Peyer's patch (tissue), 4 donors: ENCODE measurements around the gene GPR107. TPM values are rescaled to one million over a fixed set of nuclear protein-coding genes. Genes with fewer than 3 reads are reported as not detected.

ENCODE experiments used
- DNase-seq, 3 donors: peaks; one replicate each; pipeline ENCODE4 v3.0.0-alpha.2; 2017 to 2019
- H3K27ac ChIP-seq, 4 donors: fragments of 200-600 bp; sonication (generic); one replicate each; pipeline ENCODE4 v1.5.1; 2016 to 2019
- H3K27me3 ChIP-seq, 2 donors: fragments of 200-600 bp; sonication (generic); one replicate each; pipeline ENCODE4 v1.5.1; 2019
- H3K36me3 ChIP-seq, 3 donors: fragments of 200-600 bp; sonication (generic); one replicate each; pipeline ENCODE4 v1.5.1; 2016 to 2019
- H3K4me1 ChIP-seq, 4 donors: fragments of 200-600 bp; sonication (generic); one replicate each; pipeline ENCODE4 v1.5.1; 2016 to 2019
- H3K4me3 ChIP-seq, 4 donors: fragments of 200-600 bp; sonication (generic); 1 replicate in 3 of 4; 2 replicates in 1 of 4; pipeline ENCODE4 v1.5.1; 2016 to 2019; ENCODE audit warnings: mild to moderate bottlenecking in 1 of 4
- H3K9me3 ChIP-seq, 4 donors: fragments of 200-600 bp; sonication (generic); one replicate each; pipeline ENCODE4 v1.5.1; 2016 to 2019; ENCODE audit warnings: mild to moderate bottlenecking in 1 of 4
- CTCF ChIP-seq, 6 experiments: fragments of 450-650 bp in 4 of 6; fragments of 200-600 bp in 2 of 6; sonication (generic) in 1 of 6; IDR thresholded peaks; one replicate each; pipeline ENCODE4 v1.5.1; 2017 to 2019; ENCODE audit warnings: antibody characterized with exemption in 6 of 6, mild to moderate bottlenecking in 3 of 6, moderate library complexity in 1 of 6
- POLR2A ChIP-seq, 2 donors: fragments of 450-650 bp; IDR thresholded peaks; one replicate each; pipeline ENCODE4 v1.5.1; 2017; ENCODE audit warnings: antibody characterized with exemption in 2 of 2, mild to moderate bottlenecking in 2 of 2, moderate library complexity in 2 of 2
- total RNA-seq, 4 donors: library from RNA; depleted of rRNA; stranded (reverse); fragments of >200 nt; gene quantifications; one replicate each; pipeline ENCODE4 v1.1.0, GENCODE V29; 2016

Gene GPR107
- total RNA-seq, 4 donors from 2014 or later: 16.6 to 29.0 (median 22.3) TPM

GRCh38 chr9:130110166-130110565 lies 56.5 kb downstream of the GPR107 start:
- peaks cover 0 to 46% (median 0%) of the 10 kb centered on the region in 3 donors for H3K36me3 ChIP-seq
- H3K9me3 ChIP-seq: no peaks in the 10 kb centered on the region
- DNase-seq: no peak
- TF ChIP-seq CTCF (IDR thresholded peaks at IDR 0.05): no peak
- TF ChIP-seq POLR2A (IDR thresholded peaks at IDR 0.05): no peak
- H3K27me3 ChIP-seq: no peaks in the 10 kb centered on the region
- H3K4me3 ChIP-seq: no peak overlapping the region
- H3K4me1 ChIP-seq: no peaks in the 10 kb centered on the region
- no peak overlapping the region for H3K27ac ChIP-seq

GRCh38 chr9:130110596-130111021 lies 56.9 kb downstream of the GPR107 start:
- no peak overlapping the region for H3K4me3 ChIP-seq
- H3K36me3 ChIP-seq: peaks cover 0 to 41% (median 0%) of the 10 kb centered on the region in 3 donors
- H3K4me1 ChIP-seq: no peaks in the 10 kb centered on the region
- H3K9me3 ChIP-seq: no peaks in the 10 kb centered on the region
- TF ChIP-seq CTCF (IDR thresholded peaks at IDR 0.05): no peak
- DNase-seq: no peak
- H3K27ac ChIP-seq: no peak overlapping the region
- H3K27me3 ChIP-seq: no peaks in the 10 kb centered on the region

- no peak overlapping the region for H3K4me3 ChIP-seq
- peak overlapping the region in 1 of 4 donors; percentile 31 for H3K27ac ChIP-seq
- no peaks in the 10 kb centered on the region for H3K27me3 ChIP-seq
- TF ChIP-seq CTCF (IDR thresholded peaks at IDR 0.05): no peak
- no peak for TF ChIP-seq POLR2A (IDR thresholded peaks at IDR 0.05)
- peak in 1 of 3 donors; percentile 31 for DNase-seq
- peaks cover 0 to 43% (median 0%) of the 10 kb centered on the region in 3 donors for H3K36me3 ChIP-seq
- no peaks in the 10 kb centered on the region for H3K9me3 ChIP-seq
- no peaks in the 10 kb centered on the region for H3K4me1 ChIP-seq
These were observed 58.3 kb downstream of the GPR107 start for GRCh38 chr9:130111786-130112537.

GRCh38 chr9:130112538-130113151 lies 58.9 kb downstream of the GPR107 start:
- no peak for DNase-seq
- Histone ChIP-seq H3K27ac (peak overlapping the region in 1 of 4 donors; percentile 31), H3K4me1 (no peaks in the 10 kb centered on the region), H3K4me3 (no peak overlapping the region), H3K36me3 (peaks cover 0 to 39% (median 0%) of the 10 kb centered on the region in 3 donors), H3K27me3 (no peaks in the 10 kb centered on the region), H3K9me3 (no peaks in the 10 kb centered on the region)
- TF ChIP-seq POLR2A (IDR thresholded peaks at IDR 0.05) (no peak), CTCF (IDR thresholded peaks at IDR 0.05) (no peak)

- no peak for DNase-seq
- no peaks in the 10 kb centered on the region for H3K9me3 ChIP-seq
- peaks cover 0 to 30% (median 0%) of the 10 kb centered on the region in 3 donors for H3K36me3 ChIP-seq
- H3K27me3 ChIP-seq: no peaks in the 10 kb centered on the region
- TF ChIP-seq POLR2A (IDR thresholded peaks at IDR 0.05) (no peak), CTCF (IDR thresholded peaks at IDR 0.05) (no peak)
- no peak overlapping the region for H3K27ac ChIP-seq
- no peaks in the 10 kb centered on the region for H3K4me1 ChIP-seq
- H3K4me3 ChIP-seq: no peak overlapping the region
These were observed 61.0 kb downstream of the GPR107 start for GRCh38 chr9:130114741-130115140.
